MCF 10A (cell line): ENCODE results near the gene POLR3H. TPM values are rescaled to one million over a fixed set of nuclear protein-coding genes. Genes with fewer than 3 reads are reported as not detected.
"Not testable (repeated sequence)": the region's sequence is repeated elsewhere in the genome, so short reads cannot be mapped to it uniquely, and the experiment has no call there.

Experiments
- BruUV-seq: library from RNA; stranded (reverse); fragments of 400-500 nt; replicated peaks from 2 replicates; lab custom pipeline; 2021; lab: Mats Ljungman, UMichigan
- CTCF ChIA-PET: fragments of 300-600 bp; sonication (Branson Sonifier 250); formaldehyde crosslinking; extraction: SDS; loops from one replicate; lab custom pipeline; 2021; ENCODE audit warnings: antibody characterized with exemption, inconsistent platforms; lab: Yijun Ruan, JAX
- POLR2A ChIA-PET: fragments of 300-600, 350-650 bp; sonication (Branson Sonifier 250); formaldehyde crosslinking; extraction: SDS; loops from one replicate; lab custom pipeline; 2020; ENCODE audit warnings: antibody characterized with exemption, inconsistent platforms; lab: Yijun Ruan, JAX
- DNase-seq: peaks from one replicate; pipeline ENCODE4 v3.0.0-alpha.2; 2018; ENCODE audit not compliant: unreplicated experiment
- H3K27ac Mint-ChIP-seq: one replicate; pipeline ENCODE4 v1.8.0; 2022; ENCODE audit warnings: mild to moderate bottlenecking, low read depth, mixed read lengths; ENCODE audit not compliant: unreplicated experiment
- H3K27me3 Mint-ChIP-seq: one replicate; pipeline ENCODE4 v1.8.0; 2022; ENCODE audit warnings: mixed read lengths; ENCODE audit not compliant: insufficient read depth, unreplicated experiment
- H3K36me3 Mint-ChIP-seq: one replicate; pipeline ENCODE4 v1.8.0; 2022; ENCODE audit warnings: mild to moderate bottlenecking, moderate library complexity, mixed read lengths; ENCODE audit not compliant: insufficient read depth, unreplicated experiment
- H3K4me1 Mint-ChIP-seq: one replicate; pipeline ENCODE4 v1.8.0; 2022; ENCODE audit warnings: mixed read lengths; ENCODE audit not compliant: insufficient read depth, unreplicated experiment
- H3K4me3 Mint-ChIP-seq: one replicate; pipeline ENCODE4 v1.8.0; 2022; ENCODE audit warnings: mild to moderate bottlenecking, moderate library complexity, mixed read lengths; ENCODE audit not compliant: unreplicated experiment
- H3K9me3 Mint-ChIP-seq: one replicate; pipeline ENCODE4 v1.8.0; 2022; ENCODE audit warnings: mixed read lengths; ENCODE audit not compliant: unreplicated experiment
- intact Hi-C: fragments of 100-400 bp; cut with micrococcal nuclease; formaldehyde crosslinking; loops from 2 replicates; pipeline ENCODE4 v1.14.1; 2022
- total RNA-seq: library from RNA; stranded (reverse); gene quantifications from 2 replicates; pipeline ENCODE4 v1.2.3, GENCODE V29; 2022
- TF ChIP-seq, protein P1 (sequence below): fragments of 200-600 bp; IDR thresholded peaks from one replicate; pipeline ENCODE4 v1.8.0; 2022; ENCODE audit warnings: antibody characterized with exemption, mild to moderate bottlenecking; ENCODE audit not compliant: unreplicated experiment

The POLR3H gene
- total RNA-seq, 1 experiment from 2014 or later: 35.5 TPM

DNA sequence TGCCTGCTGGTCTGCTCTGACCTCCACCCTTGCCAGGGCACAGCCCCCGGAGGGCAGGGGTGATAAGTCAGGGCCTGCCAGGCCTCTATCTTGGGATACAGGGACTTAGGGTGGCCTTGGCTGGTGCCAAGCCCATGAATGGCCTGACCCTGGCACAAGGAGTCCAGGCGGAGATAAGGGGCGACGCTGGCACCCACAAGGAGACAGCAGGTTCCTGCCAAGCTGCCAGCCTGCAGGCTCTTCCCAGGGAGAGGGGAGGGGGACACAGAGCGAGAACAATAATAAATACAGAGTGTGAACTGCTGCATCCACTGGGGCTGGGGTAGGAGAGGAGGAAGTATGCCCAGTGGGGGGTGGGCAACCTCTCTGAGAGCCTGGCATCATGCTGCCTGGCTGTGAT, 17.5 kb upstream of the POLR3H start:
- TF ChIP-seq, protein P1, sequence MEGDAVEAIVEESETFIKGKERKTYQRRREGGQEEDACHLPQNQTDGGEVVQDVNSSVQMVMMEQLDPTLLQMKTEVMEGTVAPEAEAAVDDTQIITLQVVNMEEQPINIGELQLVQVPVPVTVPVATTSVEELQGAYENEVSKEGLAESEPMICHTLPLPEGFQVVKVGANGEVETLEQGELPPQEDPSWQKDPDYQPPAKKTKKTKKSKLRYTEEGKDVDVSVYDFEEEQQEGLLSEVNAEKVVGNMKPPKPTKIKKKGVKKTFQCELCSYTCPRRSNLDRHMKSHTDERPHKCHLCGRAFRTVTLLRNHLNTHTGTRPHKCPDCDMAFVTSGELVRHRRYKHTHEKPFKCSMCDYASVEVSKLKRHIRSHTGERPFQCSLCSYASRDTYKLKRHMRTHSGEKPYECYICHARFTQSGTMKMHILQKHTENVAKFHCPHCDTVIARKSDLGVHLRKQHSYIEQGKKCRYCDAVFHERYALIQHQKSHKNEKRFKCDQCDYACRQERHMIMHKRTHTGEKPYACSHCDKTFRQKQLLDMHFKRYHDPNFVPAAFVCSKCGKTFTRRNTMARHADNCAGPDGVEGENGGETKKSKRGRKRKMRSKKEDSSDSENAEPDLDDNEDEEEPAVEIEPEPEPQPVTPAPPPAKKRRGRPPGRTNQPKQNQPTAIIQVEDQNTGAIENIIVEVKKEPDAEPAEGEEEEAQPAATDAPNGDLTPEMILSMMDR: no peak
- DNase-seq: no peak
- no peaks in the 10 kb centered on the region for H3K9me3 Mint-ChIP-seq
- no peaks in the 10 kb centered on the region for H3K27me3 Mint-ChIP-seq
- no peak overlapping the region for H3K4me3 Mint-ChIP-seq
- POLR2A ChIA-PET: interaction anchor here (0.6 kb wide), 1 partner anchor 126 kb away, joined by 3 read pairs; no protein-coding TSS in a partner anchor
- intact Hi-C loops: no loop called here
- no peaks in the 10 kb centered on the region for H3K36me3 Mint-ChIP-seq
- BruUV-seq: no TSS peak
- no peak overlapping the region for H3K27ac Mint-ChIP-seq
- CTCF ChIA-PET: interaction anchor here (0.5 kb wide), 1 partner anchor 8 kb away, joined by 3 read pairs; no protein-coding TSS in a partner anchor
- peaks cover 8% of the 10 kb centered on the region for H3K4me1 Mint-ChIP-seq

DNA sequence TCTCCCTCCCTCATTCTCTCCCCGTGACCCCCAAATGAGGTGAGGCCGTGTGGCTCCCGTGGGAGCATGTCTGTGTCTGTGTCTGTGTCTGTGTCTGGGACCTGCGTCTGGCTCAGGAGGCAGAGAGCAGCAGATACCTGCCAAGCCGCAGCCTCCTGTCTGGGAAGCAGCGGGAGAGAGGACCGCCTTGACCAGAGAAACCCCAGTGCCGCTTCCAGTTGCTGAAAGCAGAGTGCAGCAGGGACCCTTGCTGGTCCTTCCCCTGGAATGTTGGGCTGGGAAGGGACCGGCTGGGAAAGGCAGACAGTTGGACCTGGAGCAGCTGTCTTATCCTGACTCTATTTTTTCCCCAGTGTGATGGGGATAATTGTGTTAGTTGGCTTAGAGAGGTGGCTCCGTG, 17.1 kb upstream of the POLR3H start:
- Mint-ChIP-seq H3K4me3 (no peak overlapping the region), H3K9me3 (no peaks in the 10 kb centered on the region), H3K36me3 (no peaks in the 10 kb centered on the region), H3K27ac (no peak overlapping the region), H3K4me1 (peaks cover 8% of the 10 kb centered on the region), H3K27me3 (no peaks in the 10 kb centered on the region)
- CTCF ChIA-PET: no interaction called here
- no peak for DNase-seq
- POLR2A ChIA-PET: no interaction called here
- intact Hi-C loops: no loop called here
- TF ChIP-seq, protein P1: no peak
- BruUV-seq: no TSS peak

DNA sequence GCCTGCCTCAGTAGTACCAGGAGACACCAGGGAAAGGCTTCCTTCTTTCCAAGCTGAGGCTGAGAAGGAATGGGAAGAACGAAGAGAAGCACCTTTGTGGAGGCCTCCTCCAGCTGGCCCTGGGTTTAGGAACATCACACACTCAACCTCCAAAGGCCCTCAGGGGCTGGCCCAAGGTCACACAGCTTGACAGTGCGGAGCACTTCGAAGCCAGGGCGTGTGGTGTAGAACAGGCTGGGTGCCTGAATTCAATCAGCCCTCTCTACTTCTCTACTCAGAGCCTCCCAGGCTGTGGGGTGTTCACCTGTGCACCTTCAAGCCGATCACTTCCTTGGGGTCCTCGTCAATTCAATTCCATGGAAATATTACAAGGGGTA, 15.8 kb upstream of the POLR3H start:
- intact Hi-C loops: no loop called here
- POLR2A ChIA-PET: no interaction called here
- no peak overlapping the region for H3K4me3 Mint-ChIP-seq
- no peak for DNase-seq
- no peaks in the 10 kb centered on the region for H3K27me3 Mint-ChIP-seq
- CTCF ChIA-PET: interaction anchor here (0.6 kb wide), 1 partner anchor 61 kb away, joined by 3 read pairs; no protein-coding TSS in a partner anchor
- no TSS peak for BruUV-seq
- H3K4me1 Mint-ChIP-seq: peaks cover 8% of the 10 kb centered on the region
- TF ChIP-seq, protein P1: no peak
- no peak overlapping the region for H3K27ac Mint-ChIP-seq
- no peaks in the 10 kb centered on the region for H3K9me3 Mint-ChIP-seq
- H3K36me3 Mint-ChIP-seq: no peaks in the 10 kb centered on the region

DNA sequence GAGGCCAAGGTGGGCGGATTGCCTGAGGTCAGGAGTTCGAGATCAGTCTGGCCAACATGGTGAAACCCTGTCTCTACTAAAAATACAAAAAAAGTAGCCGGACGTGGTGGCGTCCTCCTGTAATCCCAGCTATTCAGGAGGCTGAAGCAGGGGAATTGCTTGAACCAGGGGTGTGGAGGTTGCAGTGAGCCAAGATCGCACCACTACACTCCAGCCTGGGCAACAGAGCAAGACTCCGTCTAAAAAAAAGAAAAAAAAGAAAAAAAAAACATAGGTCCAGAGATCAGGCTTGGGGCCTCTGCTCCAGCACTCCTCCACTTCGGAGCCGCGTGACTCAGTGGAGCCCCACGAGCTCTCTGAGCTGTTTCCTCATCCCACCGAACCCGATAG, 14.0 kb upstream of the POLR3H start:
- H3K27ac Mint-ChIP-seq, intact Hi-C loops, H3K4me3 Mint-ChIP-seq, H3K4me1 Mint-ChIP-seq, CTCF ChIA-PET, H3K27me3 Mint-ChIP-seq, H3K36me3 Mint-ChIP-seq, H3K9me3 Mint-ChIP-seq, DNase-seq, BruUV-seq: not testable (repeated sequence)
- POLR2A ChIA-PET: interaction anchor here (0.8 to 1.1 kb wide), 2 partner anchors 42 to 105 kb away, joined by 3 read pairs; no protein-coding TSS in a partner anchor
